ENCODE data around the gene ACADL. TPM values are rescaled to one million over a fixed set of nuclear protein-coding genes. Genes with fewer than 3 reads are reported as not detected.

The ACADL gene
- total and polyA plus RNA-seq, 2 of the 8 experiments (the other 6 are each of a cell fraction or from before 2014, with no cell fraction given) = 0.11 to 0.34 TPM

GRCh38 chr2:210177769-210178168 is 47.5 kb downstream of the ACADL start:
- POLR2A ChIA-PET (ENCODE audit: partially characterized antibody) = interaction anchor here (1.1 kb wide), 1 partner anchor 15 kb away, joined by 3 read pairs; no protein-coding TSS in a partner anchor
- peak; percentile 68 for FAIRE-seq
- no peak for TF ChIP-seq SIN3A (conservative IDR thresholded peaks at IDR 0.05 in 1 of 2, IDR thresholded peaks at IDR 0.05 in 1 of 2; ENCODE audit: low read depth in 1 of 2, low read length in 2 of 2)
- TF ChIP-seq GTF2F1 (IDR thresholded peaks at IDR 0.05; ENCODE audit: borderline replicate concordance, low read depth, low read length) = no peak
- no peak for TF ChIP-seq KDM4A (IDR thresholded peaks at IDR 0.05; ENCODE audit: low read depth, low read length, severe bottlenecking)
- TF ChIP-seq HDAC2 (IDR thresholded peaks at IDR 0.05; ENCODE audit: borderline replicate concordance in 1 of 2, low read depth in 2 of 2, low read length in 2 of 2) = no peak
- no peak for TF ChIP-seq SIX5 (IDR thresholded peaks at IDR 0.05; ENCODE audit: low read depth, low read length)
- no peak for TF ChIP-seq CHD1 (IDR thresholded peaks at IDR 0.05; ENCODE audit: low read depth, low read length)
- TF ChIP-seq PHF8 (conservative IDR thresholded peaks at IDR 0.05; ENCODE audit: low read depth, low read length) = no peak
- TF ChIP-seq EGR1 (IDR thresholded peaks at IDR 0.05; ENCODE audit: borderline replicate concordance, low read depth, low read length) = no peak
- TF ChIP-seq RAD21 (IDR thresholded peaks at IDR 0.05 in 1 of 2, conservative IDR thresholded peaks at IDR 0.05 in 1 of 2; ENCODE audit: low read depth in 2 of 2, low read length in 2 of 2) = no peak
- TF ChIP-seq CTBP2 (IDR thresholded peaks at IDR 0.05; ENCODE audit: borderline replicate concordance, insufficient read depth, insufficient read length, low read length) = no peak
- no peak for TF ChIP-seq KDM5A (IDR thresholded peaks at IDR 0.05; ENCODE audit: low read length)
- no peak for TF ChIP-seq RBBP5 (IDR thresholded peaks at IDR 0.05; ENCODE audit: borderline replicate concordance, low read depth, low read length)

More at GRCh38 chr2:210177769-210178168, 47.5 kb downstream of the ACADL start:
- no peak overlapping the region for H3K4ac ChIP-seq (replicated peaks; ENCODE audit: insufficient read length, low read depth, low read length)
- 6% methylated on average over 1 of the region's 1 CpG; no CpG with 5 or more reads in 1 of the 2 experiments for WGBS, 2 experiments (ENCODE audit: extremely low coverage in 1 of 2, insufficient coverage in 1 of 2, insufficient read length in 1 of 2, insufficient replicate concordance in 2 of 2, low coverage in 1 of 2, low lambda C conversion rate in 2 of 2, missing lambda C conversion rate in 1 of 2)
- peak overlapping the region; percentile 44; the same call in 1 of the 2 replicates for H3K18ac ChIP-seq (ENCODE audit: extremely low read depth, low read length)
- H3K36me3 ChIP-seq (ENCODE audit: control insufficient read depth in 2 of 4, insufficient read depth in 4 of 4, low read length in 3 of 4) = no peaks in the 10 kb centered on the region; a peak in 1 of 8 replicates
- H2AK5ac ChIP-seq (ENCODE audit: low read depth, low read length) = no peak overlapping the region
- no peak overlapping the region for H4K8ac ChIP-seq (ENCODE audit: extremely low read depth, insufficient read depth, low read length)
- H3K56ac ChIP-seq (replicated peaks; ENCODE audit: insufficient read length, low read depth, low read length) = no peak overlapping the region
- peak in 1 of 2 experiments; percentile 38 for DNase-seq (ENCODE audit: low read depth in 1 of 2, low spot score in 2 of 2)
- peak overlapping the region; percentile 20 for H2BK5ac ChIP-seq (ENCODE audit: low read depth, low read length)
- H4K91ac ChIP-seq (replicated peaks; ENCODE audit: insufficient read length, low read length) = peak overlapping the region; percentile 4
- no peaks in the 10 kb centered on the region for H3K9me3 ChIP-seq (ENCODE audit: insufficient read depth in 2 of 2, low read depth in 1 of 2, low read length in 1 of 2)
- no peaks in the 10 kb centered on the region for H3K27me3 ChIP-seq (replicated peaks in 1 of 4; ENCODE audit: control insufficient read depth in 3 of 4, extremely low read depth in 1 of 4, insufficient read depth in 3 of 4, low read length in 3 of 4)
- no peak overlapping the region; a peak in 1 of 7 replicates for H3K9ac ChIP-seq (replicated peaks in 1 of 4; ENCODE audit: extremely low read depth in 1 of 4, low read depth in 3 of 4, low read length in 3 of 4)
- peak overlapping the region; percentile 10; the same call in 1 of the 2 replicates for H2BK12ac ChIP-seq (ENCODE audit: low read depth, low read length)
- H2BK20ac ChIP-seq (ENCODE audit: low read length) = peak overlapping the region; percentile 24; the same call in 1 of the 2 replicates
- no peaks in the 10 kb centered on the region for H4K20me1 ChIP-seq (replicated peaks in 1 of 2; ENCODE audit: control insufficient read depth in 1 of 2, insufficient read depth in 2 of 2, low read length in 2 of 2)
- no peak overlapping the region for H2BK120ac ChIP-seq (replicated peaks; ENCODE audit: low read depth, low read length)
- no peak overlapping the region for H2BK15ac ChIP-seq (ENCODE audit: low read length)
- H3K79me1 ChIP-seq (ENCODE audit: low read depth, low read length) = no peaks in the 10 kb centered on the region
- CTCF ChIA-PET (ENCODE audit: partially characterized antibody) = interaction anchor here (0.5 to 1.3 kb wide), 5 partner anchors 14 to 293 kb away, joined by 3 read pairs; no protein-coding TSS in a partner anchor
- peak overlapping the region; percentile 10 to 57 for H3K4me2 ChIP-seq (ENCODE audit: insufficient read depth in 1 of 2, low read depth in 2 of 2, low read length in 2 of 2)
- H2AFZ ChIP-seq (ENCODE audit: low read length) = 0 out of 2 replicates have a peak overlapping the region, but pooled peaks have one; percentile 37
- H3K4me3 ChIP-seq (ENCODE audit: extremely low read depth in 1 of 4, insufficient read depth in 2 of 4, low read depth in 3 of 4, low read length in 4 of 4) = peak overlapping the region in 2 of 4 experiments; percentile 3 to 17; a peak in 1 of 8 replicates
- H4K5ac ChIP-seq (ENCODE audit: insufficient read length, low read depth, low read length) = peak overlapping the region; percentile 44
- H3K23ac ChIP-seq (ENCODE audit: insufficient read length) = no peak overlapping the region
- H3K79me2 ChIP-seq (ENCODE audit: control insufficient read depth in 1 of 2, insufficient read depth in 2 of 2, low read length in 2 of 2) = no peaks in the 10 kb centered on the region
- H3K14ac ChIP-seq (ENCODE audit: insufficient read length) = no peak overlapping the region
- H3K27ac ChIP-seq (ENCODE audit: low read depth, low read length) = peak overlapping the region; percentile 63; the same call in 1 of the 2 replicates
- no peaks in the 10 kb centered on the region for H3K23me2 ChIP-seq (ENCODE audit: low read depth, low read length)
- H3K4me1 ChIP-seq (replicated peaks in 1 of 4; ENCODE audit: control insufficient read depth in 3 of 4, insufficient read depth in 4 of 4, low read length in 3 of 4) = peaks cover 0 to 12% (median 10%) of the 10 kb centered on the region in 4 experiments; a peak in 6 of 7 replicates

Measured in H1 (cell line).